K562 (cell line): ENCODE data around the gene SPG21. TPM values are rescaled to one million over a fixed set of nuclear protein-coding genes. Genes with fewer than 3 reads are reported as not detected.
A peak's percentile ranks its signal among the peaks of the same experiment; 100 is the strongest.

Source experiments
- ATAC-seq: fragments of 200-7000 bp; cut with Tn5 transposase; 3 replicates; pipeline ENCODE4 v1.9.1; 2020; ENCODE audit warnings: moderate library complexity
- BruUV-seq: library from RNA; stranded (reverse); fragments of 400-500 nt; replicated peaks from 2 replicates; lab custom pipeline; 2021; lab: Mats Ljungman, UMichigan
- CTCF ChIA-PET: fragments of 300-600 bp; formaldehyde crosslinking; extraction: SDS; loops from one replicate; lab custom pipeline; 2021; ENCODE audit warnings: low intra/inter-chr PET ratio; lab: Yijun Ruan, JAX
- POLR2A ChIA-PET: fragments of 300-600, 350-650 bp; sonication (Branson Sonifier 250); formaldehyde crosslinking; extraction: SDS; loops from one replicate; lab custom pipeline; 2021; ENCODE audit warnings: antibody characterized with exemption, inconsistent platforms; lab: Yijun Ruan, JAX
- DNase-seq, 4 experiments: peaks; one replicate each; pipeline versions ENCODE4 v3.0.0 to v3.0.0-alpha.2; 2011 to 2018; ENCODE audit warnings: low spot score in 3 of 4, mixed read lengths in 3 of 4; ENCODE audit errors: extremely low read depth in 1 of 4
- FAIRE-seq: peaks from 2 replicates; lab custom pipeline; 2011; peaks lifted over from hg19 to GRCh38; lab: Jason Lieb, UNC
- H2AFZ ChIP-seq: 2 replicates; pipeline ENCODE4 v1.6.0; 2011; ENCODE audit warnings: low read depth, low read length, control low read depth, inconsistent platforms
- H3K27ac ChIP-seq: fragments of 200-600 bp; 3 replicates; pipeline ENCODE4 v1.8.0; 2011; ENCODE audit warnings: low read depth, mild to moderate bottlenecking, control low read depth, inconsistent platforms, low read length, moderate library complexity, mixed read lengths; ENCODE audit errors: extremely low read depth
- H3K27me3 ChIP-seq, 2 experiments: fragments of 300-600 bp in 1 of 2; 2 replicates in 1 of 2; 3 replicates in 1 of 2; pipeline versions ENCODE4 v1.6.0 to v1.8.0; 2011; ENCODE audit warnings: inconsistent platforms in 2 of 2, low read length in 2 of 2, mild to moderate bottlenecking in 1 of 2, mixed read lengths in 1 of 2, moderate library complexity in 1 of 2; ENCODE audit not compliant: control insufficient read depth in 2 of 2, insufficient read depth in 2 of 2
- H3K36me3 ChIP-seq: fragments of 300-600 bp; 3 replicates; pipeline ENCODE4 v1.8.0; 2011; ENCODE audit warnings: mild to moderate bottlenecking, low read length, inconsistent platforms; ENCODE audit not compliant: control insufficient read depth, insufficient read depth
- H3K4me1 ChIP-seq, 2 experiments: fragments of 200-600 bp in 1 of 2; replicated peaks in 1 of 2; 2 replicates in 1 of 2; 3 replicates in 1 of 2; pipeline versions ENCODE4 v1.5.1 to v1.8.0; 2011; ENCODE audit warnings: inconsistent platforms in 2 of 2, low read length in 2 of 2, mild to moderate bottlenecking in 1 of 2, mixed read lengths in 1 of 2, moderate library complexity in 1 of 2; ENCODE audit not compliant: control insufficient read depth in 2 of 2, insufficient read depth in 2 of 2
- H3K4me2 ChIP-seq: 2 replicates; pipeline ENCODE4 v1.6.1; 2011; ENCODE audit warnings: low read length, control low read depth, inconsistent platforms, mixed read lengths; ENCODE audit not compliant: insufficient read depth
- H3K4me3 ChIP-seq: fragments of 200-600 bp; sonication (generic), shearing (Covaris generic); 2 replicates; pipeline ENCODE4 v1.5.1; 2016; ENCODE audit warnings: control low read depth, inconsistent platforms
- H3K79me2 ChIP-seq: fragments of 200-600 bp; 3 replicates; pipeline ENCODE4 v1.8.0; 2011; ENCODE audit warnings: low read length, inconsistent platforms; ENCODE audit not compliant: control insufficient read depth, insufficient read depth
- H3K9ac ChIP-seq, 2 experiments: 2 replicates each; pipeline versions ENCODE4 v1.6.0 to v1.6.1; 2011; ENCODE audit warnings: low read depth in 2 of 2, low read length in 2 of 2, control low read depth in 1 of 2, inconsistent platforms in 1 of 2, mild to moderate bottlenecking in 1 of 2, mixed read lengths in 1 of 2; ENCODE audit not compliant: insufficient read depth in 1 of 2
- H3K9me1 ChIP-seq: one replicate; pipeline ENCODE4 v1.6.0; 2011; ENCODE audit warnings: inconsistent platforms, mild to moderate bottlenecking, low read length, moderate library complexity; ENCODE audit not compliant: control insufficient read depth, insufficient read depth
- H3K9me3 ChIP-seq: replicated peaks from 2 replicates; pipeline ENCODE4 v1.5.1; 2011; ENCODE audit warnings: low read depth, low read length, inconsistent platforms; ENCODE audit not compliant: control insufficient read depth, insufficient read depth
- H4K20me1 ChIP-seq: replicated peaks from 2 replicates; pipeline ENCODE4 v1.6.1; 2011; ENCODE audit warnings: low read length, inconsistent platforms, mixed read lengths; ENCODE audit not compliant: control insufficient read depth, insufficient read depth
- CBX8 ChIP-seq: fragments of 200-600 bp; sonication (generic); IDR thresholded peaks from 2 replicates; pipeline ENCODE4 v1.6.1; 2012; ENCODE audit warnings: borderline replicate concordance, mixed run types, low read depth, mild to moderate bottlenecking, moderate library complexity, mixed read lengths, low read length, control low read depth, inconsistent platforms; ENCODE audit not compliant: poor library complexity, severe bottlenecking; ENCODE audit errors: extremely low read depth
- E2F3 ChIP-seq: fragments of 250-450 bp; sonication (Bioruptor Pico); IDR thresholded peaks from 2 replicates; pipeline ENCODE4 v1.4.0; 2020; ENCODE audit warnings: mild to moderate bottlenecking
- HBP1 ChIP-seq: fragments of 450-650 bp; formaldehyde crosslinking; IDR thresholded peaks from 2 replicates; pipeline ENCODE4 v1.4.0; 2022; ENCODE audit warnings: missing genetic modification characterization
- HIVEP1 ChIP-seq: fragments of 250-450 bp; sonication (Bioruptor Pico); IDR thresholded peaks from 2 replicates; pipeline ENCODE4 v1.4.0; 2020; ENCODE audit warnings: mild to moderate bottlenecking
- PYGO2 ChIP-seq: fragments of 450-650 bp; IDR thresholded peaks from 2 replicates; pipeline ENCODE4 v1.6.1; 2016; ENCODE audit warnings: mild to moderate bottlenecking, missing genetic modification characterization, moderate library complexity, missing compliant biosample characterization
- ZNF780A ChIP-seq: fragments of 250-450 bp; sonication (Bioruptor Pico); IDR thresholded peaks from 2 replicates; pipeline ENCODE4 v1.5.0; 2021; ENCODE audit warnings: mild to moderate bottlenecking
- WGBS: fragments of 100-300 bp; shearing (Covaris generic); methylation state at CpG from one replicate; pipeline ENCODE4 v1.1.6; 2016; ENCODE audit warnings: low coverage, mixed read lengths; ENCODE audit not compliant: insufficient coverage; ENCODE audit errors: missing lambda C conversion rate; 5-methylcytosine and 5-hydroxymethylcytosine counted together
- in situ Hi-C: fragments of 300-500 bp; cut with MboI; formaldehyde crosslinking; loops from 4 replicates; pipeline ENCODE4 v1.15.0; 2018; ENCODE audit warnings: inconsistent platforms, mixed read lengths
- intact Hi-C: fragments of 100-400 bp; cut with micrococcal nuclease; formaldehyde crosslinking; loops from 2 replicates; pipeline ENCODE4 v1.14.2; 2022
- polyA plus RNA-seq, 8 experiments: library from polyadenylated mRNA; depleted of rRNA in 4 of 8; stranded (reverse) in 5 of 8; unstranded in 3 of 8; fragments of >200 nt; fragmentation: Nextera tagmentation in 2 of 8; fragmentation: Illumina TruSeq in 1 of 8; extraction: Ambion mirVana in 2 of 8; extraction: Trizol in 1 of 8; gene quantifications; 2 replicates each; pipeline versions ENCODE4 v1.2.1 to v1.2.3, GENCODE V29; 2011 to 2014; ENCODE audit warnings: inconsistent platforms in 1 of 8, missing spikeins in 1 of 8
- total RNA-seq, 7 experiments: library from RNA; depleted of rRNA in 6 of 7; stranded (reverse); fragments of >200 nt in 6 of 7; fragmentation: Illumina TruSeq in 2 of 7; extraction: Trizol in 2 of 7; gene quantifications; 2 replicates each; pipeline versions ENCODE4 v1.2.1 to v1.2.3, GENCODE V29; 2011 to 2021; ENCODE audit warnings: low replicate concordance in 1 of 7
- TF ChIP-seq, protein P1 (sequence below): fragments of 250-450 bp; sonication (Bioruptor Pico); IDR thresholded peaks from 2 replicates; pipeline ENCODE4 v1.8.0; 2022; ENCODE audit warnings: inconsistent platforms, mild to moderate bottlenecking, moderate library complexity, borderline replicate concordance

SPG21 gene
- total and polyA plus RNA-seq, 9 of the 15 experiments (the other 6 are each of a cell fraction or from before 2014, with no cell fraction given) = 22.8 to 98.8 (median 65.1) TPM

GRCh38 chr15:64948916-64949315, 40.8 kb downstream of the SPG21 start:
- H3K9me3 ChIP-seq = no peaks in the 10 kb centered on the region
- in situ Hi-C loops (no loop called here), intact Hi-C loops (no loop called here)
- no peaks in the 10 kb centered on the region for H3K4me1 ChIP-seq
- FAIRE-seq (no peak), ATAC-seq (peak; percentile 38; the same call in 1 of the 3 replicates), DNase-seq (no peak)
- H3K36me3 ChIP-seq = no peaks in the 10 kb centered on the region
- peaks cover 2 to 5% of the 10 kb centered on the region in 2 experiments; a peak in 2 of 5 replicates for H3K27me3 ChIP-seq
- no peak overlapping the region for H3K4me3 ChIP-seq
- no peaks in the 10 kb centered on the region for H3K9me1 ChIP-seq
- no TSS peak for BruUV-seq
- POLR2A ChIA-PET = interaction anchor here (0.6 to 1.4 kb wide), 2 partner anchors 21 to 1099 kb away, joined by 3 to 5 read pairs; no protein-coding TSS in a partner anchor
- H2AFZ ChIP-seq = no peak overlapping the region
- no peaks in the 10 kb centered on the region for H4K20me1 ChIP-seq
- CTCF ChIA-PET = no interaction called here
- H3K79me2 ChIP-seq = no peaks in the 10 kb centered on the region
- 9% methylated on average over 9 of the region's 9 CpGs for WGBS
- H3K27ac ChIP-seq = no peak overlapping the region
- H3K4me2 ChIP-seq = no peak overlapping the region
- no peak for TF ChIP-seq ZNF780A
- TF ChIP-seq HBP1 = no peak
- no peak for TF ChIP-seq PYGO2 (tag)
- no peak for TF ChIP-seq E2F3 (CRISPR knock-in tag)
- no peak for TF ChIP-seq CBX8
- TF ChIP-seq, protein P1, sequence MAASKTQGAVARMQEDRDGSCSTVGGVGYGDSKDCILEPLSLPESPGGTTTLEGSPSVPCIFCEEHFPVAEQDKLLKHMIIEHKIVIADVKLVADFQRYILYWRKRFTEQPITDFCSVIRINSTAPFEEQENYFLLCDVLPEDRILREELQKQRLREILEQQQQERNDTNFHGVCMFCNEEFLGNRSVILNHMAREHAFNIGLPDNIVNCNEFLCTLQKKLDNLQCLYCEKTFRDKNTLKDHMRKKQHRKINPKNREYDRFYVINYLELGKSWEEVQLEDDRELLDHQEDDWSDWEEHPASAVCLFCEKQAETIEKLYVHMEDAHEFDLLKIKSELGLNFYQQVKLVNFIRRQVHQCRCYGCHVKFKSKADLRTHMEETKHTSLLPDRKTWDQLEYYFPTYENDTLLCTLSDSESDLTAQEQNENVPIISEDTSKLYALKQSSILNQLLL = no peak
- no peak for TF ChIP-seq HIVEP1 (CRISPR knock-in tag)
- H3K9ac ChIP-seq = no peak overlapping the region
